GM18861 (cell line): ENCODE measurements around the gene BTBD7.

Experiments
- ATAC-seq: cut with Tn5 transposase; IDR thresholded peaks from one replicate; pipeline ENCODE4 v1.9.1; 2021; ENCODE audit not compliant: unreplicated experiment

BTBD7 gene

GRCh38 chr14:93305725-93306418 is 27.0 kb downstream of the BTBD7 start:
- no peak for ATAC-seq

- no peak for ATAC-seq
These were observed 28.1 kb downstream of the BTBD7 start for GRCh38 chr14:93304771-93305170.

DNA sequence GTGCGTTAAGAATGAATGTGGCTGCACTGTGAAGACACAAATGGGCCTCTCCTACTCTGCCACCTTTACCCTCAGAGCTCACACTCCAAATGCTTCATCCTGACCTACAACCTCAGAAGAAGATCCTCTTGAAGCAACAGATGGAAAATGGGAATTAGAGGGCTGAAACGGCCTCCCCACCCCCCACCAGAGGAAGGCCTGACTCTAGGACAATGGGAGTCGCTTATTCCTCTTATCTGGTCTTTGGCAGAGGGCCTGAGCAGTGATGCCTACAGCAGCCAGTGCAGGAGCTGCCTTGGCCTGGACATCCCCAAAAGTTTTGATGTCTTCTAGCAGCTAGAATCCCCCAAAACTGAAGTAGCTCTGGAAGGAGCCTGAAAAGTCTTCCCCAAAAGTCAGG is 29.2 kb downstream of the BTBD7 start:
- ATAC-seq, result no peak

- no peak for ATAC-seq
These were observed 29.9 kb downstream of the BTBD7 start for GRCh38 chr14:93302688-93303581.

GRCh38 chr14:93301821-93302447 is 30.9 kb downstream of the BTBD7 start:
- no peak for ATAC-seq

- no peak for ATAC-seq
These were observed 33.0 kb downstream of the BTBD7 start for GRCh38 chr14:93299866-93300265.

- ATAC-seq, result no peak
These were observed 33.4 kb downstream of the BTBD7 start for GRCh38 chr14:93299416-93299815.

GRCh38 chr14:93295541-93296220 is 37.2 kb downstream of the BTBD7 start:
- no peak for ATAC-seq

- no peak for ATAC-seq
These were observed 46.5 kb downstream of the BTBD7 start for GRCh38 chr14:93286212-93286890.

DNA sequence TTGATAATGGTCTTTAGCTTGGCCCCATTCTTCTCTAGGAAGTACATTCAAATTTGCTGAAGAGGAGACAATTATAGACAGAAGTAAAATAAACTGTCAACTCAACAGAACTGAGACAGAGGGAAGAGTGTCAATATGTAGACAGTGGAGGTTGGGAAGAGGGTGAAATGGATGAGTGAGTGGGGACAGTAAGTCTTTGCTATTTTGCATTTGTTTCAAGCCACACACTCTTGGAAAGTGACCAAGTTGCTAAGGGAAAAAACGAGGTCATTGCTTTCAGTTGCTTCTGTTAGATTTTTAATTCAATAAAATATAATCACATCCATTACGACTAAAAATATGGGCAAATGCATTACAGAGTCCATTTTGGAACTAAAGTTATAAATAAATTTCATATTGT is 47.8 kb downstream of the BTBD7 start:
- ATAC-seq, result no peak

GRCh38 chr14:93281937-93282336 is 50.9 kb downstream of the BTBD7 start:
- no peak for ATAC-seq

- ATAC-seq, result no peak
These were observed 52.1 kb downstream of the BTBD7 start for GRCh38 chr14:93280743-93281142.

GRCh38 chr14:93276031-93276716 is 56.7 kb downstream of the BTBD7 start:
- no peak for ATAC-seq

GRCh38 chr14:93274055-93274806 is 58.6 kb downstream of the BTBD7 start:
- ATAC-seq, result no peak

GRCh38 chr14:93271111-93271510 is 61.7 kb downstream of the BTBD7 start:
- no peak for ATAC-seq

- no peak for ATAC-seq
These were observed 63.3 kb downstream of the BTBD7 start for GRCh38 chr14:93269341-93270068.

DNA sequence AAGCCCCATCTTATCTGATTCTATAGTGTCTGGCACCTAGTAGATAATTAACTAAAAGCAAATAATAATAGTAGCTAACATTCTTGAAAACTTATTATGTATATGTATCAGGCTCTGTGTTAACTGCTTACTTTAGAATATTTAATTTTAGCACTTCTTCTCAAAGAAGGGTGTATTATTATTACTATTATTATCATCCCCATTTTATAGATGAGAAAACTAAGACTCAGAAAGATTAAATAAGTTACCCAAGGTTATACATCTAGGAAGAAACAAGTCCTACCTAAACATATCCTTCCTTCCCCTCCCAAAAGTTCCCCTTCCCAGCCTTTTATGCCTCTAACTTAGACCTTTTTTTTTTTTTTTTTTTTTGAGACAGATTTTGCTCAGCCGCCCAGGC is 64.4 kb downstream of the BTBD7 start:
- ATAC-seq, result no peak

GRCh38 chr14:93267149-93267711 is 65.6 kb downstream of the BTBD7 start:
- no peak for ATAC-seq
